Forelimb muscle (tissue), 1 donor: Measurements from ENCODE around the gene ABL1. TPM values are rescaled to one million over a fixed set of nuclear protein-coding genes. Genes with fewer than 3 reads are reported as not detected.

Experiments
- DNase-seq: peaks from one replicate; pipeline ENCODE4 v3.0.0-alpha.2; 2013; ENCODE audit warnings: low read depth
- polyA plus RNA-seq: library from polyadenylated mRNA; unstranded; fragments of 120-200 nt; gene quantifications from one replicate; pipeline ENCODE4 v1.2.1, GENCODE V29; 2013; ENCODE audit not compliant: insufficient read length

The ABL1 gene
- polyA plus RNA-seq, 1 donor = 52.6 TPM

GRCh38 chr9:130918101-130918825 lies 83.2 kb downstream of the ABL1 start:
- no peak for DNase-seq

- no peak for DNase-seq
Observed at GRCh38 chr9:130918826-130919558, 83.9 kb downstream of the ABL1 start.

GRCh38 chr9:130919559-130920145 lies 84.6 kb downstream of the ABL1 start:
- DNase-seq = no peak

GRCh38 chr9:130920233-130920632 lies 85.2 kb downstream of the ABL1 start:
- no peak for DNase-seq

- no peak for DNase-seq
Observed at GRCh38 chr9:130920762-130921299, 85.8 kb downstream of the ABL1 start.

- no peak for DNase-seq
Observed at GRCh38 chr9:130921300-130921988, 86.4 kb downstream of the ABL1 start.

- DNase-seq = no peak
Observed at GRCh38 chr9:130921989-130922892, 87.2 kb downstream of the ABL1 start.

- DNase-seq = no peak
Observed at GRCh38 chr9:130922893-130923610, 88.0 kb downstream of the ABL1 start.

- no peak for DNase-seq
Observed at GRCh38 chr9:130923611-130924447, 88.8 kb downstream of the ABL1 start.

- DNase-seq = no peak
Observed at GRCh38 chr9:130924448-130924788, 89.4 kb downstream of the ABL1 start.

- no peak for DNase-seq
Observed at GRCh38 chr9:130925050-130925678, 90.1 kb downstream of the ABL1 start.

- DNase-seq = no peak
Observed at GRCh38 chr9:130927338-130927737, 92.3 kb downstream of the ABL1 start.

GRCh38 chr9:130927995-130928900 lies 93.2 kb downstream of the ABL1 start:
- DNase-seq = no peak

- no peak for DNase-seq
Observed at GRCh38 chr9:130929571-130930038, 94.6 kb downstream of the ABL1 start.

- no peak for DNase-seq
Observed at GRCh38 chr9:130930132-130930803, 95.2 kb downstream of the ABL1 start.

- DNase-seq = no peak
Observed at GRCh38 chr9:130930804-130931349, 95.8 kb downstream of the ABL1 start.
